Measurements from ENCODE around the gene SLC25A5.
"Not testable (repeated sequence)": the region's sequence is repeated elsewhere in the genome, so short reads cannot be mapped to it uniquely, and the experiment has no call there.

DNA sequence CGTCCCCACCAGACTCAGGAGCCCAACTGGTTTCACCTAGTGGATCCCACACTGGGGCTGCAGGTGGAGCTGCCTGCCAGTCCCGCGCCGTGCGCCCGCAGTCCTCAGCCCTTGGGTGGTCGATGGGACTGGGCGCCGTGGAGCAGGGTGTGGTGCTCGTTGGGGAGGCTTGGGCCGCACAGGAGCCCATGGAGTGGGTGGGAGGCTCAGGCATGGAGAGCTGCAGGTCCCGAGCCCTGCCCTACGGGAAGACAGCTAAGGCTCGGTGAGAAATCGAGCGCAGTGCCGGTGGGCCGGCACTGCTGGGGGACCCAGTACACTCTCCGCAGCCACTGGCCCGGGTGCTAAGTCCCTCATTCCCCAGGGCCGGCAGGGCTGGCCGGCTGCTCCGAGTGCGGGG lies 19.5 kb downstream of the SLC25A5 start:
- TF ChIP-seq, protein P1, sequence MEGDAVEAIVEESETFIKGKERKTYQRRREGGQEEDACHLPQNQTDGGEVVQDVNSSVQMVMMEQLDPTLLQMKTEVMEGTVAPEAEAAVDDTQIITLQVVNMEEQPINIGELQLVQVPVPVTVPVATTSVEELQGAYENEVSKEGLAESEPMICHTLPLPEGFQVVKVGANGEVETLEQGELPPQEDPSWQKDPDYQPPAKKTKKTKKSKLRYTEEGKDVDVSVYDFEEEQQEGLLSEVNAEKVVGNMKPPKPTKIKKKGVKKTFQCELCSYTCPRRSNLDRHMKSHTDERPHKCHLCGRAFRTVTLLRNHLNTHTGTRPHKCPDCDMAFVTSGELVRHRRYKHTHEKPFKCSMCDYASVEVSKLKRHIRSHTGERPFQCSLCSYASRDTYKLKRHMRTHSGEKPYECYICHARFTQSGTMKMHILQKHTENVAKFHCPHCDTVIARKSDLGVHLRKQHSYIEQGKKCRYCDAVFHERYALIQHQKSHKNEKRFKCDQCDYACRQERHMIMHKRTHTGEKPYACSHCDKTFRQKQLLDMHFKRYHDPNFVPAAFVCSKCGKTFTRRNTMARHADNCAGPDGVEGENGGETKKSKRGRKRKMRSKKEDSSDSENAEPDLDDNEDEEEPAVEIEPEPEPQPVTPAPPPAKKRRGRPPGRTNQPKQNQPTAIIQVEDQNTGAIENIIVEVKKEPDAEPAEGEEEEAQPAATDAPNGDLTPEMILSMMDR (conservative IDR thresholded peaks at IDR 0.05; ENCODE audit: low read depth in 2 of 2): not testable (repeated sequence)
- TF ChIP-seq EZH2 (IDR thresholded peaks at IDR 0.05; ENCODE audit: low read depth, unreplicated experiment); EZH2phosphoT487 (IDR thresholded peaks at IDR 0.05; ENCODE audit: unreplicated experiment); CREB1 (CRISPR knock-in tag; IDR thresholded peaks at IDR 0.05; ENCODE audit: low read depth); POLR2AphosphoS5 (IDR thresholded peaks at IDR 0.05; ENCODE audit: low read depth); ZNF331 (CRISPR knock-in tag; IDR thresholded peaks at IDR 0.05; ENCODE audit: low read depth); STAT1 (IDR thresholded peaks at IDR 0.05; ENCODE audit: unreplicated experiment); NANOG (IDR thresholded peaks at IDR 0.05; ENCODE audit: borderline replicate concordance): not testable (repeated sequence)
- TF ChIP-seq, protein P2, sequence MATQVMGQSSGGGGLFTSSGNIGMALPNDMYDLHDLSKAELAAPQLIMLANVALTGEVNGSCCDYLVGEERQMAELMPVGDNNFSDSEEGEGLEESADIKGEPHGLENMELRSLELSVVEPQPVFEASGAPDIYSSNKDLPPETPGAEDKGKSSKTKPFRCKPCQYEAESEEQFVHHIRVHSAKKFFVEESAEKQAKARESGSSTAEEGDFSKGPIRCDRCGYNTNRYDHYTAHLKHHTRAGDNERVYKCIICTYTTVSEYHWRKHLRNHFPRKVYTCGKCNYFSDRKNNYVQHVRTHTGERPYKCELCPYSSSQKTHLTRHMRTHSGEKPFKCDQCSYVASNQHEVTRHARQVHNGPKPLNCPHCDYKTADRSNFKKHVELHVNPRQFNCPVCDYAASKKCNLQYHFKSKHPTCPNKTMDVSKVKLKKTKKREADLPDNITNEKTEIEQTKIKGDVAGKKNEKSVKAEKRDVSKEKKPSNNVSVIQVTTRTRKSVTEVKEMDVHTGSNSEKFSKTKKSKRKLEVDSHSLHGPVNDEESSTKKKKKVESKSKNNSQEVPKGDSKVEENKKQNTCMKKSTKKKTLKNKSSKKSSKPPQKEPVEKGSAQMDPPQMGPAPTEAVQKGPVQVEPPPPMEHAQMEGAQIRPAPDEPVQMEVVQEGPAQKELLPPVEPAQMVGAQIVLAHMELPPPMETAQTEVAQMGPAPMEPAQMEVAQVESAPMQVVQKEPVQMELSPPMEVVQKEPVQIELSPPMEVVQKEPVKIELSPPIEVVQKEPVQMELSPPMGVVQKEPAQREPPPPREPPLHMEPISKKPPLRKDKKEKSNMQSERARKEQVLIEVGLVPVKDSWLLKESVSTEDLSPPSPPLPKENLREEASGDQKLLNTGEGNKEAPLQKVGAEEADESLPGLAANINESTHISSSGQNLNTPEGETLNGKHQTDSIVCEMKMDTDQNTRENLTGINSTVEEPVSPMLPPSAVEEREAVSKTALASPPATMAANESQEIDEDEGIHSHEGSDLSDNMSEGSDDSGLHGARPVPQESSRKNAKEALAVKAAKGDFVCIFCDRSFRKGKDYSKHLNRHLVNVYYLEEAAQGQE (IDR thresholded peaks at IDR 0.05; ENCODE audit: unreplicated experiment): not testable (repeated sequence)
- TF ChIP-seq, protein P3, sequence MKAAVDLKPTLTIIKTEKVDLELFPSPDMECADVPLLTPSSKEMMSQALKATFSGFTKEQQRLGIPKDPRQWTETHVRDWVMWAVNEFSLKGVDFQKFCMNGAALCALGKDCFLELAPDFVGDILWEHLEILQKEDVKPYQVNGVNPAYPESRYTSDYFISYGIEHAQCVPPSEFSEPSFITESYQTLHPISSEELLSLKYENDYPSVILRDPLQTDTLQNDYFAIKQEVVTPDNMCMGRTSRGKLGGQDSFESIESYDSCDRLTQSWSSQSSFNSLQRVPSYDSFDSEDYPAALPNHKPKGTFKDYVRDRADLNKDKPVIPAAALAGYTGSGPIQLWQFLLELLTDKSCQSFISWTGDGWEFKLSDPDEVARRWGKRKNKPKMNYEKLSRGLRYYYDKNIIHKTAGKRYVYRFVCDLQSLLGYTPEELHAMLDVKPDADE (IDR thresholded peaks at IDR 0.05): not testable (repeated sequence)
- TF ChIP-seq, protein P4, sequence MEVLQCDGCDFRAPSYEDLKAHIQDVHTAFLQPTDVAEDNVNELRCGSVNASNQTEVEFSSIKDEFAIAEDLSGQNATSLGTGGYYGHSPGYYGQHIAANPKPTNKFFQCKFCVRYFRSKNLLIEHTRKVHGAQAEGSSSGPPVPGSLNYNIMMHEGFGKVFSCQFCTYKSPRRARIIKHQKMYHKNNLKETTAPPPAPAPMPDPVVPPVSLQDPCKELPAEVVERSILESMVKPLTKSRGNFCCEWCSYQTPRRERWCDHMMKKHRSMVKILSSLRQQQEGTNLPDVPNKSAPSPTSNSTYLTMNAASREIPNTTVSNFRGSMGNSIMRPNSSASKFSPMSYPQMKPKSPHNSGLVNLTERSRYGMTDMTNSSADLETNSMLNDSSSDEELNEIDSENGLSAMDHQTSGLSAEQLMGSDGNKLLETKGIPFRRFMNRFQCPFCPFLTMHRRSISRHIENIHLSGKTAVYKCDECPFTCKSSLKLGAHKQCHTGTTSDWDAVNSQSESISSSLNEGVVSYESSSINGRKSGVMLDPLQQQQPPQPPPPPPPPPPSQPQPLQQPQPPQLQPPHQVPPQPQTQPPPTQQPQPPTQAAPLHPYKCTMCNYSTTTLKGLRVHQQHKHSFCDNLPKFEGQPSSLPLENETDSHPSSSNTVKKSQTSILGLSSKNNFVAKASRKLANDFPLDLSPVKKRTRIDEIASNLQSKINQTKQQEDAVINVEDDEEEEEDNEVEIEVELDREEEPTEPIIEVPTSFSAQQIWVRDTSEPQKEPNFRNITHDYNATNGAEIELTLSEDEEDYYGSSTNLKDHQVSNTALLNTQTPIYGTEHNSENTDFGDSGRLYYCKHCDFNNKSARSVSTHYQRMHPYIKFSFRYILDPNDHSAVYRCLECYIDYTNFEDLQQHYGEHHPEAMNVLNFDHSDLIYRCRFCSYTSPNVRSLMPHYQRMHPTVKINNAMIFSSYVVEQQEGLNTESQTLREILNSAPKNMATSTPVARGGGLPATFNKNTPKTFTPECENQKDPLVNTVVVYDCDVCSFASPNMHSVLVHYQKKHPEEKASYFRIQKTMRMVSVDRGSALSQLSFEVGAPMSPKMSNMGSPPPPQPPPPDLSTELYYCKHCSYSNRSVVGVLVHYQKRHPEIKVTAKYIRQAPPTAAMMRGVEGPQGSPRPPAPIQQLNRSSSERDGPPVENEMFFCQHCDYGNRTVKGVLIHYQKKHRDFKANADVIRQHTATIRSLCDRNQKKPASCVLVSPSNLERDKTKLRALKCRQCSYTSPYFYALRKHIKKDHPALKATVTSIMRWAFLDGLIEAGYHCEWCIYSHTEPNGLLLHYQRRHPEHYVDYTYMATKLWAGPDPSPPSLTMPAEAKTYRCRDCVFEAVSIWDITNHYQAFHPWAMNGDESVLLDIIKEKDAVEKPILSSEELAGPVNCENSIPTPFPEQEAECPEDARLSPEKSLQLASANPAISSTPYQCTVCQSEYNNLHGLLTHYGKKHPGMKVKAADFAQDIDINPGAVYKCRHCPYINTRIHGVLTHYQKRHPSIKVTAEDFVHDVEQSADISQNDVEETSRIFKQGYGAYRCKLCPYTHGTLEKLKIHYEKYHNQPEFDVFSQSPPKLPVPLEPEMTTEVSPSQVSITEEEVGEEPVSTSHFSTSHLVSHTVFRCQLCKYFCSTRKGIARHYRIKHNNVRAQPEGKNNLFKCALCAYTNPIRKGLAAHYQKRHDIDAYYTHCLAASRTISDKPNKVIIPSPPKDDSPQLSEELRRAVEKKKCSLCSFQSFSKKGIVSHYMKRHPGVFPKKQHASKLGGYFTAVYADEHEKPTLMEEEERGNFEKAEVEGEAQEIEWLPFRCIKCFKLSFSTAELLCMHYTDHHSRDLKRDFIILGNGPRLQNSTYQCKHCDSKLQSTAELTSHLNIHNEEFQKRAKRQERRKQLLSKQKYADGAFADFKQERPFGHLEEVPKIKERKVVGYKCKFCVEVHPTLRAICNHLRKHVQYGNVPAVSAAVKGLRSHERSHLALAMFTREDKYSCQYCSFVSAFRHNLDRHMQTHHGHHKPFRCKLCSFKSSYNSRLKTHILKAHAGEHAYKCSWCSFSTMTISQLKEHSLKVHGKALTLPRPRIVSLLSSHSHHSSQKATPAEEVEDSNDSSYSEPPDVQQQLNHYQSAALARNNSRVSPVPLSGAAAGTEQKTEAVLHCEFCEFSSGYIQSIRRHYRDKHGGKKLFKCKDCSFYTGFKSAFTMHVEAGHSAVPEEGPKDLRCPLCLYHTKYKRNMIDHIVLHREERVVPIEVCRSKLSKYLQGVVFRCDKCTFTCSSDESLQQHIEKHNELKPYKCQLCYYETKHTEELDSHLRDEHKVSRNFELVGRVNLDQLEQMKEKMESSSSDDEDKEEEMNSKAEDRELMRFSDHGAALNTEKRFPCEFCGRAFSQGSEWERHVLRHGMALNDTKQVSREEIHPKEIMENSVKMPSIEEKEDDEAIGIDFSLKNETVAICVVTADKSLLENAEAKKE (CRISPR knock-in tag; IDR thresholded peaks at IDR 0.05): not testable (repeated sequence)
